B cell (primary cell): Measurements from ENCODE around the gene BACH2. TPM values are rescaled to one million over a fixed set of nuclear protein-coding genes. Genes with fewer than 3 reads are reported as not detected.

Experiments
- ATAC-seq: fragments of 200-7000 bp; cut with Tn5 transposase; one replicate; pipeline ENCODE4 v1.10.0; 2021; ENCODE audit warnings: low read depth, mild to moderate bottlenecking, moderate number of reproducible peaks, moderate library complexity
- CTCF ChIA-PET: fragments of 350-600 bp; sonication (Branson Sonifier 250); formaldehyde crosslinking; loops from one replicate; lab custom pipeline; 2021; ENCODE audit warnings: antibody characterized with exemption, inconsistent platforms; lab: Charles Lee
- POLR2A ChIA-PET: fragments of 350-600 bp; sonication (Branson Sonifier 250); formaldehyde crosslinking; loops from one replicate; lab custom pipeline; 2021; ENCODE audit warnings: antibody characterized with exemption; lab: Charles Lee
- DNase-seq: peaks from one replicate; pipeline ENCODE4 v3.0.0; 2013
- H2AFZ ChIP-seq: 2 replicates; pipeline ENCODE4 v1.6.1; 2012; ENCODE audit warnings: mild to moderate bottlenecking, low read depth, low read length; ENCODE audit not compliant: insufficient read depth, poor library complexity, severe bottlenecking
- H3K27ac ChIP-seq, 2 donors: 1 replicate in 1 of 2; 2 replicates in 1 of 2; pipeline ENCODE4 v1.5.1; 2012 to 2013; ENCODE audit warnings: low read length in 2 of 2, mild to moderate bottlenecking in 2 of 2, moderate library complexity in 1 of 2
- H3K27me3 ChIP-seq, 4 experiments: fragments of 200-600 bp in 1 of 4; sonication (generic) in 1 of 4; replicated peaks in 1 of 4; 1 replicate in 2 of 4; 2 replicates in 2 of 4; pipeline versions ENCODE4 v1.6.1 to v1.7.0; 2013 to 2016; ENCODE audit warnings: low read length in 3 of 4, mild to moderate bottlenecking in 2 of 4, mixed read lengths in 1 of 4, moderate library complexity in 1 of 4; ENCODE audit not compliant: insufficient read depth in 4 of 4, control insufficient read depth in 3 of 4; ENCODE audit errors: control extremely low read depth in 1 of 4
- H3K36me3 ChIP-seq, 2 experiments: replicated peaks in 1 of 2; 1 replicate in 1 of 2; 2 replicates in 1 of 2; pipeline versions ENCODE4 v1.6.1 to v1.7.1; 2013; ENCODE audit warnings: low read length in 1 of 2; ENCODE audit not compliant: insufficient read depth in 2 of 2, control insufficient read depth in 1 of 2; ENCODE audit errors: control extremely low read depth in 1 of 2, extremely low read depth in 1 of 2
- H3K4me1 ChIP-seq, 2 donors: fragments of 200-600 bp in 1 of 2; sonication (generic) in 1 of 2; 1 replicate in 1 of 2; 2 replicates in 1 of 2; pipeline versions ENCODE4 v1.5.1 to v1.6.1; 2013 to 2017; ENCODE audit warnings: low read length in 2 of 2; ENCODE audit not compliant: control insufficient read depth in 2 of 2, insufficient read depth in 2 of 2
- H3K4me2 ChIP-seq: replicated peaks from 2 replicates; pipeline ENCODE3; 2012; ENCODE audit warnings: mild to moderate bottlenecking, low read depth, low read length; ENCODE audit not compliant: poor library complexity, severe bottlenecking
- H3K4me3 ChIP-seq, 5 experiments: fragments of 200-600 bp in 1 of 5; sonication (generic) in 1 of 5; 1 replicate in 3 of 5; 2 replicates in 2 of 5; pipeline versions ENCODE4 v1.5.1 to v1.7.0; 2011 to 2016; ENCODE audit warnings: low read length in 4 of 5, mild to moderate bottlenecking in 4 of 5, low read depth in 2 of 5, control low read depth in 1 of 5, moderate library complexity in 1 of 5; ENCODE audit not compliant: insufficient read depth in 1 of 5; ENCODE audit errors: control extremely low read depth in 1 of 5, extremely low read depth in 1 of 5
- H3K79me2 ChIP-seq: fragments of 200-600 bp; sonication (generic); one replicate; pipeline ENCODE4 v1.6.0; 2016; ENCODE audit warnings: low read length; ENCODE audit not compliant: control insufficient read depth, insufficient read depth
- H3K9ac ChIP-seq: fragments of 200-600 bp; sonication (generic); 2 replicates; pipeline ENCODE4 v1.6.1; 2017; ENCODE audit warnings: mild to moderate bottlenecking, low read length, moderate library complexity
- H3K9me3 ChIP-seq, 3 donors: one replicate each; pipeline versions ENCODE4 v1.6.1 to v1.7.1; 2013; ENCODE audit warnings: low read length in 2 of 3; ENCODE audit not compliant: control insufficient read depth in 2 of 3, insufficient read depth in 1 of 3; ENCODE audit errors: control extremely low read depth in 1 of 3
- H4K20me1 ChIP-seq: 2 replicates; pipeline ENCODE4 v1.6.0; 2012; ENCODE audit warnings: mild to moderate bottlenecking, low read length; ENCODE audit not compliant: insufficient read depth, control insufficient read depth, poor library complexity, severe bottlenecking
- H3K27ac Mint-ChIP-seq: one replicate; pipeline ENCODE4 v1.8.0; 2021; ENCODE audit warnings: mixed read lengths
- H3K27me3 Mint-ChIP-seq: one replicate; pipeline ENCODE4 v1.8.0; 2021; ENCODE audit warnings: mixed read lengths
- H3K4me1 Mint-ChIP-seq: one replicate; pipeline ENCODE4 v1.8.0; 2021; ENCODE audit warnings: mixed read lengths
- H3K4me3 Mint-ChIP-seq: one replicate; pipeline ENCODE4 v1.8.0; 2021; ENCODE audit warnings: mixed read lengths
- H3K9me3 Mint-ChIP-seq: one replicate; pipeline ENCODE4 v1.8.0; 2022; ENCODE audit warnings: mixed read lengths; ENCODE audit not compliant: insufficient read depth
- EZH2 ChIP-seq: IDR thresholded peaks from 2 replicates; pipeline ENCODE4 v1.6.1; 2012; ENCODE audit warnings: borderline replicate concordance, low read depth, mild to moderate bottlenecking, moderate library complexity, low read length; ENCODE audit not compliant: insufficient read depth, poor library complexity, severe bottlenecking
- WGBS: methylation state at CpG from one replicate; pipeline ENCODE4 v1.1.5; 2013; ENCODE audit warnings: missing lambda C conversion rate; ENCODE audit not compliant: insufficient coverage; 5-methylcytosine and 5-hydroxymethylcytosine counted together
- intact Hi-C: fragments of 100-400 bp; cut with micrococcal nuclease; formaldehyde crosslinking; loops from one replicate; pipeline ENCODE4 v1.10.0; 2022
- polyA plus RNA-seq: library from polyadenylated mRNA; depleted of rRNA; stranded (reverse); fragments of >200 nt; gene quantifications from 2 replicates; pipeline ENCODE4 v1.2.3, GENCODE V29; 2012
- total RNA-seq, 2 donors: library from RNA; stranded (reverse); fragments of 120-200 nt in 1 of 2; gene quantifications; 1 replicate in 1 of 2; 2 replicates in 1 of 2; pipeline versions ENCODE4 v1.2.3 to v1.2.4, GENCODE V29; 2013 to 2022
- TF ChIP-seq, protein P1 (sequence below): fragments of 200-600 bp; IDR thresholded peaks from one replicate; pipeline ENCODE4 v1.8.0; 2022; ENCODE audit warnings: antibody characterized with exemption, mild to moderate bottlenecking

Gene BACH2
- total and polyA plus RNA-seq, 2 donors (not counting 1 experiment from before 2014, with no cell fraction given) = 41.1 to 235 TPM

DNA sequence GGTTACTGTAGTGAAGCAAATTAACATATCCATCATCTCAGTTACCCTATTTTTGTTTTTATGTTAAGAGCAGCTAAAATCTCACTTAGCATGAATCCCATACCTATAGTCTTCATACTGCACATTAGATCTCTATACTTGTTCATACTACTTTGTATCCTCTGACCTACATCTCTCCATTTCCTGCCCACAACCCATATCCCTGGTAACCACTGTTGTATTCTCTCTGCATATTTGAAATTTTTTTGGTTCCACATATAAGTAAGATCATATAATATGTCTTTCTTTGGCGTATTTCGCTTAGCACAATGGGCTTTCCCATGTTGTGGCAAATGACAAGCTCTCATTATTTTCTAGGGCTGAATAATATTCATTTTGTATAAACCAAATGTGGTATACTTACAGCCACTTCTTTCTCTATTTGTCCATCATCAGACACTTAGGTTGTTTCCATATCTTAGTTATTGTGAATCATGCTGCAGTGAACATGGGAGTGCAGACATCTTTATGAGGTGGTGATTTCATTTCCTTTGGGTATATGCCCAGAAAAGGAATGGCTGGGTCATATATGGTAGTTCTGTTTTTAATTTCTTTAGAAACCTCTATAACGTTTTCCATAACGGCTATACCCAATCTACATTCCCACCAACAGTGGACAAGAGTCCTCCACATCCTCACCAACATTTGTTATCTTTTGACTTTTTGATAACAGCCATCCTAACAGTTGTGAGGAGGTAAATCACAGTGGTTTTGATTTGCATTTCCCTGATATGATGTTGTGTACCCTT lies 39.8 kb downstream of the BACH2 start:
- Histone ChIP-seq H3K27me3 (no peaks in the 10 kb centered on the region), H3K4me2 (no peak overlapping the region), H2AFZ (no peak overlapping the region), H4K20me1 (peaks cover 59% of the 10 kb centered on the region), H3K4me3 (no peak overlapping the region), H3K9me3 (no peaks in the 10 kb centered on the region), H3K36me3 (peaks cover 8 to 29% of the 10 kb centered on the region in 2 experiments), H3K79me2 (peaks cover 97% of the 10 kb centered on the region), H3K4me1 (peaks cover 23 to 35% of the 10 kb centered on the region in 2 donors), H3K27ac (peak overlapping the region in 1 of 2 donors; percentile 5), H3K9ac (no peak overlapping the region)
- POLR2A ChIA-PET = no interaction called here
- no peak for TF ChIP-seq EZH2
- Mint-ChIP-seq H3K9me3 (no peaks in the 10 kb centered on the region), H3K27me3 (no peaks in the 10 kb centered on the region), H3K4me3 (no peak overlapping the region), H3K4me1 (peaks cover 61% of the 10 kb centered on the region), H3K27ac (no peak overlapping the region)
- CTCF ChIA-PET = interaction anchor here (1.0 to 1.2 kb wide), 2 partner anchors 12 to 16 kb away, joined by 4 read pairs; no protein-coding TSS in a partner anchor
- ATAC-seq (no peak), DNase-seq (no peak)
- intact Hi-C loops = no loop called here
- WGBS = no CpG with 5 or more reads among the region's 4 CpGs

DNA sequence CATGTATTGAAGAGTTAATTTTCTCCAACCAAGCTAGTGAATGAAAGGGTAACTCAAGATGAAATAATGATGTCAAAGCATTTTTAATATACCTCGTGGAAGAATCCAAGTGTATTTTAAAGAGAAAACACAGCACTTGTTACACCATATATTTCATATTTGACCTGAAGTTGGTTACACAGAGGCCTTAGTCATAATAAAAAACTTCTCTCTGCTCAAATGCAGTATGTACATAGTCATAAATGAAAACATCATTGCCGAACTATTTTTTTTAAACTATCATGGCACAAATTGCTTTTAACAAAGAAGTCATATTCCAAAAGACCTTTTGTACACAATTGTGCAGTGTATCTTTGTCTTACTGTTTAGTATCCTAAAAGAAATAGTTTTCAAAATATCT lies 43.0 kb downstream of the BACH2 start:
- Histone ChIP-seq H2AFZ (no peak overlapping the region), H3K9ac (no peak overlapping the region), H3K4me1 (peaks cover 33 to 47% of the 10 kb centered on the region in 2 donors), H4K20me1 (peaks cover 69% of the 10 kb centered on the region), H3K36me3 (peaks cover 6 to 38% of the 10 kb centered on the region in 2 experiments), H3K79me2 (peaks cover 93% of the 10 kb centered on the region), H3K9me3 (no peaks in the 10 kb centered on the region), H3K27me3 (no peaks in the 10 kb centered on the region), H3K4me3 (no peak overlapping the region), H3K27ac (peak overlapping the region in 1 of 2 donors; percentile 80), H3K4me2 (no peak overlapping the region)
- no peak overlapping the region for H3K4me3 Mint-ChIP-seq
- TF ChIP-seq, protein P1, sequence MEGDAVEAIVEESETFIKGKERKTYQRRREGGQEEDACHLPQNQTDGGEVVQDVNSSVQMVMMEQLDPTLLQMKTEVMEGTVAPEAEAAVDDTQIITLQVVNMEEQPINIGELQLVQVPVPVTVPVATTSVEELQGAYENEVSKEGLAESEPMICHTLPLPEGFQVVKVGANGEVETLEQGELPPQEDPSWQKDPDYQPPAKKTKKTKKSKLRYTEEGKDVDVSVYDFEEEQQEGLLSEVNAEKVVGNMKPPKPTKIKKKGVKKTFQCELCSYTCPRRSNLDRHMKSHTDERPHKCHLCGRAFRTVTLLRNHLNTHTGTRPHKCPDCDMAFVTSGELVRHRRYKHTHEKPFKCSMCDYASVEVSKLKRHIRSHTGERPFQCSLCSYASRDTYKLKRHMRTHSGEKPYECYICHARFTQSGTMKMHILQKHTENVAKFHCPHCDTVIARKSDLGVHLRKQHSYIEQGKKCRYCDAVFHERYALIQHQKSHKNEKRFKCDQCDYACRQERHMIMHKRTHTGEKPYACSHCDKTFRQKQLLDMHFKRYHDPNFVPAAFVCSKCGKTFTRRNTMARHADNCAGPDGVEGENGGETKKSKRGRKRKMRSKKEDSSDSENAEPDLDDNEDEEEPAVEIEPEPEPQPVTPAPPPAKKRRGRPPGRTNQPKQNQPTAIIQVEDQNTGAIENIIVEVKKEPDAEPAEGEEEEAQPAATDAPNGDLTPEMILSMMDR = no peak
- no peak for TF ChIP-seq EZH2
- H3K9me3 Mint-ChIP-seq = no peaks in the 10 kb centered on the region
- no peak for ATAC-seq
- H3K27me3 Mint-ChIP-seq = no peaks in the 10 kb centered on the region
- no CpG with 5 or more reads among the region's 2 CpGs for WGBS
- intact Hi-C loops = loop anchor here (5.0 kb wide), 1 partner anchor 34 kb away; no protein-coding TSS in a partner anchor
- ChIA-PET POLR2A (no interaction called here), CTCF (no interaction called here)
- peaks cover 68% of the 10 kb centered on the region for H3K4me1 Mint-ChIP-seq
- no peak overlapping the region for H3K27ac Mint-ChIP-seq
- no peak for DNase-seq
